Fibroblast of skin of right quadriceps (primary cell): ENCODE measurements around the gene SLC12A9.
A peak's percentile ranks its signal among the peaks of the same experiment; 100 is the strongest.

ENCODE experiments used
- DNase-seq: peaks from one replicate; pipeline ENCODE4 v3.0.0-alpha.2; 2013

The SLC12A9 gene

GRCh38 chr7:100885440-100886141, 33.1 kb downstream of the SLC12A9 start:
- DNase-seq, result no peak

- DNase-seq, result no peak
Observed at GRCh38 chr7:100886142-100886935, 33.8 kb downstream of the SLC12A9 start.

- no peak for DNase-seq
Observed at GRCh38 chr7:100886936-100887515, 34.5 kb downstream of the SLC12A9 start.

- no peak for DNase-seq
Observed at GRCh38 chr7:100887516-100888290, 35.2 kb downstream of the SLC12A9 start.

- DNase-seq, result no peak
Observed at GRCh38 chr7:100888291-100888987, 35.9 kb downstream of the SLC12A9 start.

- no peak for DNase-seq
Observed at GRCh38 chr7:100888988-100889750, 36.7 kb downstream of the SLC12A9 start, which contains the start of gene UFSP1. TSS of gene UFSP1 (minus strand) at chr7:100889715. CDS start at chr7:100889271, 444 bp downstream.

- DNase-seq, result no peak
Observed at GRCh38 chr7:100890653-100891567, 38.4 kb downstream of the SLC12A9 start.

- peak; percentile 33 for DNase-seq
Observed at GRCh38 chr7:100891568-100892247, 39.2 kb downstream of the SLC12A9 start.

GRCh38 chr7:100892364-100893317, 40.1 kb downstream of the SLC12A9 start:
- DNase-seq, result no peak

- no peak for DNase-seq
Observed at GRCh38 chr7:100893318-100893895, 40.9 kb downstream of the SLC12A9 start.

GRCh38 chr7:100893910-100894721, 41.6 kb downstream of the SLC12A9 start:
- DNase-seq, result no peak

GRCh38 chr7:100894860-100895700, 42.6 kb downstream of the SLC12A9 start:
- no peak for DNase-seq

GRCh38 chr7:100895701-100895955, 43.1 kb downstream of the SLC12A9 start, which contains the start of gene ACHE:
TSS of gene ACHE (minus strand) at chr7:100895888. CDS start at chr7:100894232, 1,656 bp downstream.
- DNase-seq, result no peak

GRCh38 chr7:100895956-100896731, 43.6 kb downstream of the SLC12A9 start:
- DNase-seq, result no peak

GRCh38 chr7:100896732-100897608, 44.5 kb downstream of the SLC12A9 start:
- no peak for DNase-seq
